GM12878 (cell line): ENCODE results near the gene DUSP16. TPM values are rescaled to one million over a fixed set of nuclear protein-coding genes. Genes with fewer than 3 reads are reported as not detected.
A peak's percentile ranks its signal among the peaks of the same experiment; 100 is the strongest.

ENCODE experiments used
- ATF7 ChIP-seq: fragments of 450-650 bp; IDR thresholded peaks from 2 replicates; pipeline ENCODE4 v1.6.1; 2016; ENCODE audit warnings: low read depth, mild to moderate bottlenecking
- CEBPB ChIP-seq, 2 experiments: fragments of 150-350 bp in 1 of 2; IDR thresholded peaks; 2 replicates each; pipeline ENCODE4 v1.6.1; 2012 to 2014; ENCODE audit warnings: low read depth in 2 of 2, low read length in 2 of 2, borderline replicate concordance in 1 of 2, inconsistent platforms in 1 of 2
- CREM ChIP-seq: IDR thresholded peaks from 2 replicates; pipeline ENCODE4 v1.6.1; 2014; ENCODE audit warnings: antibody characterized with exemption, low read depth
- FOXM1 ChIP-seq: IDR thresholded peaks from 2 replicates; pipeline ENCODE4 v1.6.1; 2012; ENCODE audit warnings: low read depth, mild to moderate bottlenecking, inconsistent platforms, low read length, moderate library complexity
- IKZF1 ChIP-seq: fragments of 450-650 bp; conservative IDR thresholded peaks from 2 replicates; pipeline ENCODE4 v1.6.1; 2017; ENCODE audit warnings: antibody characterized with exemption, mild to moderate bottlenecking
- KAT2A ChIP-seq: conservative IDR thresholded peaks from 2 replicates; pipeline ENCODE4 v1.6.1; 2011; ENCODE audit warnings: low read depth, low read length; ENCODE audit not compliant: control insufficient read depth
- KLF5 ChIP-seq: fragments of 450-650 bp; IDR thresholded peaks from 2 replicates; pipeline ENCODE4 v1.6.1; 2014; ENCODE audit warnings: mild to moderate bottlenecking; ENCODE audit not compliant: partially characterized antibody
- LARP7 ChIP-seq: fragments of 450-650 bp; IDR thresholded peaks from 2 replicates; pipeline ENCODE4 v1.6.1; 2017; ENCODE audit warnings: mild to moderate bottlenecking
- PKNOX1 ChIP-seq: fragments of 450-650 bp; IDR thresholded peaks from 2 replicates; pipeline ENCODE4 v1.6.1; 2016; ENCODE audit warnings: mild to moderate bottlenecking
- RCOR1 ChIP-seq: conservative IDR thresholded peaks from 2 replicates; pipeline ENCODE4 v1.6.1; 2012; ENCODE audit warnings: low read depth, low read length, improper control_type of control experiment
- SMARCA5 ChIP-seq: fragments of 450-650 bp; IDR thresholded peaks from 2 replicates; pipeline ENCODE4 v1.6.1; 2017; ENCODE audit warnings: mild to moderate bottlenecking
- SMC3 ChIP-seq: IDR thresholded peaks from 2 replicates; pipeline ENCODE4 v1.6.1; 2011; ENCODE audit warnings: low read length, improper control_type of control experiment, borderline replicate concordance
- YBX1 ChIP-seq: fragments of 450-650 bp; IDR thresholded peaks from 2 replicates; pipeline ENCODE4 v1.6.1; 2016; ENCODE audit warnings: antibody characterized with exemption
- YY1 ChIP-seq: IDR thresholded peaks from 2 replicates; pipeline ENCODE4 v1.6.1; 2011; ENCODE audit warnings: low read depth, mild to moderate bottlenecking, low read length
- ZZZ3 ChIP-seq: IDR thresholded peaks from 2 replicates; pipeline ENCODE4 v1.6.1; 2011; ENCODE audit warnings: low read depth; ENCODE audit not compliant: control insufficient read depth, insufficient read length
- polyA plus RNA-seq, 11 experiments: library from polyadenylated mRNA; depleted of rRNA in 4 of 11; unstranded in 6 of 11; stranded (reverse) in 5 of 11; fragments of >200 nt; fragmentation: Nextera tagmentation in 4 of 11; fragmentation: Illumina TruSeq in 1 of 11; extraction: Ambion mirVana in 4 of 11; extraction: Trizol in 1 of 11; gene quantifications; 1 replicate in 1 of 11; 2 replicates in 10 of 11; pipeline versions ENCODE4 v1.2.1 to v1.2.3, GENCODE V29; 2011 to 2016; ENCODE audit warnings: inconsistent platforms in 2 of 11, missing spikeins in 2 of 11, low read depth in 1 of 11
- total RNA-seq, 4 experiments: library from RNA; depleted of rRNA in 3 of 4; stranded (reverse); fragments of >200 nt in 3 of 4; fragmentation: Illumina TruSeq in 1 of 4; extraction: Trizol in 1 of 4; gene quantifications; 2 replicates each; pipeline versions ENCODE4 v1.2.1 to v1.2.3, GENCODE V29; 2013 to 2021
- TF ChIP-seq, protein P1 (sequence below): IDR thresholded peaks from 2 replicates; pipeline ENCODE4 v1.6.1; 2011; ENCODE audit warnings: low read depth, low read length, improper control_type of control experiment, borderline replicate concordance
- TF ChIP-seq, protein P2 (sequence below): fragments of 450-650 bp; IDR thresholded peaks from 2 replicates; pipeline ENCODE4 v1.6.1; 2016; ENCODE audit warnings: mild to moderate bottlenecking
- TF ChIP-seq, protein P3 (sequence below): fragments of 450-650 bp; IDR thresholded peaks from 2 replicates; pipeline ENCODE4 v1.6.1; 2017; ENCODE audit warnings: mild to moderate bottlenecking, low read depth, inconsistent platforms; ENCODE audit not compliant: poor library complexity, severe bottlenecking
- TF ChIP-seq, protein P4 (sequence below): fragments of 150-350 bp; IDR thresholded peaks from 2 replicates; pipeline ENCODE4 v1.6.1; 2016; ENCODE audit warnings: low read depth, low read length
- TF ChIP-seq, protein P5 (sequence below): fragments of 450-650 bp; IDR thresholded peaks from 2 replicates; pipeline ENCODE4 v1.6.1; 2018; ENCODE audit warnings: borderline replicate concordance, mild to moderate bottlenecking; ENCODE audit not compliant: partially characterized antibody

Gene DUSP16
- total and polyA plus RNA-seq, 10 of the 15 experiments (the other 5 are each of a cell fraction or from before 2014, with no cell fraction given): 3.9 to 75.3 (median 26.8) TPM

DNA sequence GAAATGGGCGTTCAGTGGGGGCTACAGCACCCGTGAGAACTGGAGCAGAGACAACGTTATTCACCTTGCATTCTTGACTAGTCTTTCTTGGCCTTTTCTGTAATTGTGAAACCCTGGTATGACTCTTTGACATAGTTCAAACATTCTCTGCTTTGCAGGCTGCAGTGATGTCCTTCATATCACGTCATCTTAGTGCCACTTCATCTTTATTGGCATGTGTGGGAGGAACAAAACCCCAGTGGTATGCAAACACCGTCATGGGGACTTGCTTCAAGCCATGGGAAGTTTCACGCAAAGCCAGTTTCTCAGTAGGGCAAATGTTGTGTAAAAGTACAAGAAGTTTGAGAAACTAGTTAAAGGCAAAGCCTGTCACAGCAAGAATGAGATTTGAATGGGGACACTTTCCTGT, 20.2 kb upstream of the DUSP16 start (continued):
- TF ChIP-seq KAT2A (no peak), YBX1 (no peak), FOXM1 (peak; percentile 100), YY1 (peak; percentile 77), ATF7 (peak; percentile 99), LARP7 (no peak), SMARCA5 (no peak), CEBPB (IDR thresholded peaks at IDR 0.05; ENCODE audit: borderline replicate concordance in 1 of 2, low read depth in 2 of 2, low read length in 2 of 2) (peak in 1 of 2 experiments; percentile 80; a peak in 2 of 4 replicates), ZZZ3 (no peak), PKNOX1 (peak; percentile 90), IKZF1 (peak; percentile 90), CREM (peak; percentile 98), RCOR1 (no peak), SMC3 (no peak; the same call in 1 of the 2 replicates), KLF5 (peak; percentile 59)
- TF ChIP-seq, protein P1, sequence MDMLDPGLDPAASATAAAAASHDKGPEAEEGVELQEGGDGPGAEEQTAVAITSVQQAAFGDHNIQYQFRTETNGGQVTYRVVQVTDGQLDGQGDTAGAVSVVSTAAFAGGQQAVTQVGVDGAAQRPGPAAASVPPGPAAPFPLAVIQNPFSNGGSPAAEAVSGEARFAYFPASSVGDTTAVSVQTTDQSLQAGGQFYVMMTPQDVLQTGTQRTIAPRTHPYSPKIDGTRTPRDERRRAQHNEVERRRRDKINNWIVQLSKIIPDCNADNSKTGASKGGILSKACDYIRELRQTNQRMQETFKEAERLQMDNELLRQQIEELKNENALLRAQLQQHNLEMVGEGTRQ: no peak
- TF ChIP-seq, protein P2, sequence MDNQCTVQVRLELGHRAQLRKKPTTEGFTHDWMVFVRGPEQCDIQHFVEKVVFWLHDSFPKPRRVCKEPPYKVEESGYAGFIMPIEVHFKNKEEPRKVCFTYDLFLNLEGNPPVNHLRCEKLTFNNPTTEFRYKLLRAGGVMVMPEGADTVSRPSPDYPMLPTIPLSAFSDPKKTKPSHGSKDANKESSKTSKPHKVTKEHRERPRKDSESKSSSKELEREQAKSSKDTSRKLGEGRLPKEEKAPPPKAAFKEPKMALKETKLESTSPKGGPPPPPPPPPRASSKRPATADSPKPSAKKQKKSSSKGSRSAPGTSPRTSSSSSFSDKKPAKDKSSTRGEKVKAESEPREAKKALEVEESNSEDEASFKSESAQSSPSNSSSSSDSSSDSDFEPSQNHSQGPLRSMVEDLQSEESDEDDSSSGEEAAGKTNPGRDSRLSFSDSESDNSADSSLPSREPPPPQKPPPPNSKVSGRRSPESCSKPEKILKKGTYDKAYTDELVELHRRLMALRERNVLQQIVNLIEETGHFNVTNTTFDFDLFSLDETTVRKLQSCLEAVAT: peak; percentile 81
- TF ChIP-seq, protein P3, sequence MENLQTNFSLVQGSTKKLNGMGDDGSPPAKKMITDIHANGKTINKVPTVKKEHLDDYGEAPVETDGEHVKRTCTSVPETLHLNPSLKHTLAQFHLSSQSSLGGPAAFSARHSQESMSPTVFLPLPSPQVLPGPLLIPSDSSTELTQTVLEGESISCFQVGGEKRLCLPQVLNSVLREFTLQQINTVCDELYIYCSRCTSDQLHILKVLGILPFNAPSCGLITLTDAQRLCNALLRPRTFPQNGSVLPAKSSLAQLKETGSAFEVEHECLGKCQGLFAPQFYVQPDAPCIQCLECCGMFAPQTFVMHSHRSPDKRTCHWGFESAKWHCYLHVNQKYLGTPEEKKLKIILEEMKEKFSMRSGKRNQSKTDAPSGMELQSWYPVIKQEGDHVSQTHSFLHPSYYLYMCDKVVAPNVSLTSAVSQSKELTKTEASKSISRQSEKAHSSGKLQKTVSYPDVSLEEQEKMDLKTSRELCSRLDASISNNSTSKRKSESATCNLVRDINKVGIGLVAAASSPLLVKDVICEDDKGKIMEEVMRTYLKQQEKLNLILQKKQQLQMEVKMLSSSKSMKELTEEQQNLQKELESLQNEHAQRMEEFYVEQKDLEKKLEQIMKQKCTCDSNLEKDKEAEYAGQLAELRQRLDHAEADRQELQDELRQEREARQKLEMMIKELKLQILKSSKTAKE: peak; percentile 94
- TF ChIP-seq, protein P4, sequence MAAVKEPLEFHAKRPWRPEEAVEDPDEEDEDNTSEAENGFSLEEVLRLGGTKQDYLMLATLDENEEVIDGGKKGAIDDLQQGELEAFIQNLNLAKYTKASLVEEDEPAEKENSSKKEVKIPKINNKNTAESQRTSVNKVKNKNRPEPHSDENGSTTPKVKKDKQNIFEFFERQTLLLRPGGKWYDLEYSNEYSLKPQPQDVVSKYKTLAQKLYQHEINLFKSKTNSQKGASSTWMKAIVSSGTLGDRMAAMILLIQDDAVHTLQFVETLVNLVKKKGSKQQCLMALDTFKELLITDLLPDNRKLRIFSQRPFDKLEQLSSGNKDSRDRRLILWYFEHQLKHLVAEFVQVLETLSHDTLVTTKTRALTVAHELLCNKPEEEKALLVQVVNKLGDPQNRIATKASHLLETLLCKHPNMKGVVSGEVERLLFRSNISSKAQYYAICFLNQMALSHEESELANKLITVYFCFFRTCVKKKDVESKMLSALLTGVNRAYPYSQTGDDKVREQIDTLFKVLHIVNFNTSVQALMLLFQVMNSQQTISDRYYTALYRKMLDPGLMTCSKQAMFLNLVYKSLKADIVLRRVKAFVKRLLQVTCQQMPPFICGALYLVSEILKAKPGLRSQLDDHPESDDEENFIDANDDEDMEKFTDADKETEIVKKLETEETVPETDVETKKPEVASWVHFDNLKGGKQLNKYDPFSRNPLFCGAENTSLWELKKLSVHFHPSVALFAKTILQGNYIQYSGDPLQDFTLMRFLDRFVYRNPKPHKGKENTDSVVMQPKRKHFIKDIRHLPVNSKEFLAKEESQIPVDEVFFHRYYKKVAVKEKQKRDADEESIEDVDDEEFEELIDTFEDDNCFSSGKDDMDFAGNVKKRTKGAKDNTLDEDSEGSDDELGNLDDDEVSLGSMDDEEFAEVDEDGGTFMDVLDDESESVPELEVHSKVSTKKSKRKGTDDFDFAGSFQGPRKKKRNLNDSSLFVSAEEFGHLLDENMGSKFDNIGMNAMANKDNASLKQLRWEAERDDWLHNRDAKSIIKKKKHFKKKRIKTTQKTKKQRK: no peak
- TF ChIP-seq, protein P5, sequence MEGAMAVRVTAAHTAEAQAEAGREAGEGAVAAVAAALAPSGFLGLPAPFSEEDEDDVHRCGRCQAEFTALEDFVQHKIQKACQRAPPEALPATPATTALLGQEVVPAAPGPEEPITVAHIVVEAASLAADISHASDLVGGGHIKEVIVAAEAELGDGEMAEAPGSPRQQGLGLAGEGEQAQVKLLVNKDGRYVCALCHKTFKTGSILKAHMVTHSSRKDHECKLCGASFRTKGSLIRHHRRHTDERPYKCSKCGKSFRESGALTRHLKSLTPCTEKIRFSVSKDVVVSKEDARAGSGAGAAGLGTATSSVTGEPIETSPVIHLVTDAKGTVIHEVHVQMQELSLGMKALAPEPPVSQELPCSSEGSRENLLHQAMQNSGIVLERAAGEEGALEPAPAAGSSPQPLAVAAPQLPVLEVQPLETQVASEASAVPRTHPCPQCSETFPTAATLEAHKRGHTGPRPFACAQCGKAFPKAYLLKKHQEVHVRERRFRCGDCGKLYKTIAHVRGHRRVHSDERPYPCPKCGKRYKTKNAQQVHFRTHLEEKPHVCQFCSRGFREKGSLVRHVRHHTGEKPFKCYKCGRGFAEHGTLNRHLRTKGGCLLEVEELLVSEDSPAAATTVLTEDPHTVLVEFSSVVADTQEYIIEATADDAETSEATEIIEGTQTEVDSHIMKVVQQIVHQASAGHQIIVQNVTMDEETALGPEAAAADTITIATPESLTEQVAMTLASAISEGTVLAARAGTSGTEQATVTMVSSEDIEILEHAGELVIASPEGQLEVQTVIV: no peak
